Gastrocnemius medialis (tissue), 4 donors: ENCODE data around the gene ARL6IP5.

Experiments
- CTCF ChIP-seq, 5 experiments: fragments of 450-650 bp in 3 of 5; fragments of 200-600 bp in 2 of 5; sonication (generic) in 2 of 5; IDR thresholded peaks in 4 of 5; conservative IDR thresholded peaks in 1 of 5; 1 replicate in 4 of 5; 2 replicates in 1 of 5; pipeline ENCODE4 v1.5.1; 2016 to 2019; ENCODE audit warnings: antibody characterized with exemption in 5 of 5, mild to moderate bottlenecking in 3 of 5, moderate library complexity in 3 of 5
- POLR2A ChIP-seq, 2 donors: fragments of 450-650 bp; IDR thresholded peaks; one replicate each; pipeline ENCODE4 v1.6.1; 2017; ENCODE audit warnings: antibody characterized with exemption in 2 of 2, mild to moderate bottlenecking in 2 of 2, moderate library complexity in 2 of 2

- TF ChIP-seq CTCF (IDR thresholded peaks at IDR 0.05 in 4 of 5, conservative IDR thresholded peaks at IDR 0.05 in 1 of 5) (no peak), POLR2A (IDR thresholded peaks at IDR 0.05) (no peak)
These were observed 52.3 kb downstream of the ARL6IP5 start for GRCh38 chr3:69137005-69137404.
